Activated naive CD8-positive, alpha-beta T cell (primary cell): ENCODE measurements around the gene URGCP.
"Not testable (repeated sequence)": the region's sequence is repeated elsewhere in the genome, so short reads cannot be mapped to it uniquely, and the experiment has no call there.

Source experiments
- H3K27ac Mint-ChIP-seq: one replicate; pipeline ENCODE4 v1.8.0; 2021; ENCODE audit warnings: mixed read lengths
- H3K27me3 Mint-ChIP-seq: one replicate; pipeline ENCODE4 v1.8.0; 2021; ENCODE audit warnings: mixed read lengths
- H3K36me3 Mint-ChIP-seq: one replicate; pipeline ENCODE4 v1.8.0; 2021; ENCODE audit warnings: mixed read lengths
- H3K4me1 Mint-ChIP-seq: one replicate; pipeline ENCODE4 v1.8.0; 2021; ENCODE audit warnings: low read depth, mixed read lengths
- H3K4me3 Mint-ChIP-seq: one replicate; pipeline ENCODE4 v1.8.0; 2021; ENCODE audit warnings: mild to moderate bottlenecking, mixed read lengths
- H3K9me3 Mint-ChIP-seq: one replicate; pipeline ENCODE4 v1.8.0; 2021; ENCODE audit warnings: low read depth, mixed read lengths

URGCP gene

DNA sequence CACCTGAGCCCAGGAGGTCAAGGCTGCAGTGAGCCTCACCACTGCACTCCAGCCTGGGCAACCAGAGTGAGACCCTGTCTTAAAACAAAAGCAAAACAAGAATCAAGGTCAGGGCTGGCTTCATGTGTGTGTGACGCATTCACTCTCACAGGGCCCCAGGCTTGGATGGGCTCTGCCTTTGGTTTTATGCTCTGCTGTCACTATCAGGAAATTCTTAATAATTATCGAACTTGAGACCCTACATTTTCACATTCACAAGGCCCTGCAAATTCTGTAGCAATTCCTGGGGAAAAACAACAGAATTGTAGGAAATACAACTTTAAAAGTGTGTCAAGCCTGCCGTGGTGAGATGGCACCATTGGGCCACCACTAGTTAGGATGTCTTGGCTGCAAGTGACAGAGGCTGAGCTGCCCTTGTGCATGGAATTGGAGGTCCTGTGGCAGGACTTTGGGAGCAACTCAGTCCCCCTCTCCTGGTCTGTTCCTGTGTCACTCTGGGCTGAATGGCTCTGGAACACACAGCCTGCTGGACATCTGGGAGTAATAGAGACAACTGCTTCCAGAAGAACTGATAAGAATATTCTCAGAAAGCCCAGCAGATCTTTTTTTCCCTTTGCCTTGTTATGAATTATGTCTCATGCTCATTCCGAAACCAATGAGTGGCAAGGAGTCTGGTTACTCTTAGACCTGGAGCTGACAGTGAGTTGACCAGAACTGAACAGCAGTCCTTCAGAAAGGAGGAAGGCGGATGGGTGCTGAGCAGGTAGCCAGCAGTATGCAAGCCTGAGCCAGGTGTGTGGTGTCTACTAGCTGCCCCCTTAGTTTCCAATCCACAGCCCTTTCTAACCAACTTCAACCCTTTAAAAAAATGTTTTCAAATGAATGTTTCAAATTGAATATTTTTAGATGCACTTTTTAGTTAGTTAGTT is 23.4 kb upstream of the URGCP start:
- Mint-ChIP-seq H3K27me3 (no peaks in the 10 kb centered on the region), H3K4me1 (peaks cover 27% of the 10 kb centered on the region), H3K4me3 (no peak overlapping the region), H3K27ac (no peak overlapping the region), H3K36me3 (peaks cover 7% of the 10 kb centered on the region), H3K9me3 (no peaks in the 10 kb centered on the region)

- peak overlapping the region; percentile 93 for H3K4me3 Mint-ChIP-seq
- peak overlapping the region; percentile 82 for H3K27ac Mint-ChIP-seq
- peaks cover 38% of the 10 kb centered on the region for H3K4me1 Mint-ChIP-seq
- H3K36me3 Mint-ChIP-seq, result peaks cover 10% of the 10 kb centered on the region
- H3K9me3 Mint-ChIP-seq, result no peaks in the 10 kb centered on the region
- no peaks in the 10 kb centered on the region for H3K27me3 Mint-ChIP-seq
Measured at GRCh38 chr7:43927810-43928209, 21.4 kb upstream of the URGCP start.

DNA sequence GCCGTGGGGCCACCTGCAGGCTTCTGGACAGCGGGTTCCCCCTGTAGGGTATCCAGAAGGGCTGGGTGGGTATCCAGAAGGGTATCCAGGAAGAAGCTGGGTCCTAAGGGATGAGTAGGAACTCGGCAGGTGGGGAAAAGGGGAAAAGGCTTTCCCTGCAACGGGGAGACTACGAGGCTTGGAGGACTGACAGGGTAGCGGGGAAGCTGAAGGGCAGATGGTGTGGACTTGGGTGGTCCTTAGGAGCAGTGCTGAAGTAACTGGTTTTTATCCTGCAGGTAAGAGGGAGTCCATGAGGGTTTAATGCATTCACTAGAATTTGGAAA is 20.4 kb upstream of the URGCP start:
- H3K4me3 Mint-ChIP-seq, result peak overlapping the region; percentile 93
- no peaks in the 10 kb centered on the region for H3K27me3 Mint-ChIP-seq

DNA sequence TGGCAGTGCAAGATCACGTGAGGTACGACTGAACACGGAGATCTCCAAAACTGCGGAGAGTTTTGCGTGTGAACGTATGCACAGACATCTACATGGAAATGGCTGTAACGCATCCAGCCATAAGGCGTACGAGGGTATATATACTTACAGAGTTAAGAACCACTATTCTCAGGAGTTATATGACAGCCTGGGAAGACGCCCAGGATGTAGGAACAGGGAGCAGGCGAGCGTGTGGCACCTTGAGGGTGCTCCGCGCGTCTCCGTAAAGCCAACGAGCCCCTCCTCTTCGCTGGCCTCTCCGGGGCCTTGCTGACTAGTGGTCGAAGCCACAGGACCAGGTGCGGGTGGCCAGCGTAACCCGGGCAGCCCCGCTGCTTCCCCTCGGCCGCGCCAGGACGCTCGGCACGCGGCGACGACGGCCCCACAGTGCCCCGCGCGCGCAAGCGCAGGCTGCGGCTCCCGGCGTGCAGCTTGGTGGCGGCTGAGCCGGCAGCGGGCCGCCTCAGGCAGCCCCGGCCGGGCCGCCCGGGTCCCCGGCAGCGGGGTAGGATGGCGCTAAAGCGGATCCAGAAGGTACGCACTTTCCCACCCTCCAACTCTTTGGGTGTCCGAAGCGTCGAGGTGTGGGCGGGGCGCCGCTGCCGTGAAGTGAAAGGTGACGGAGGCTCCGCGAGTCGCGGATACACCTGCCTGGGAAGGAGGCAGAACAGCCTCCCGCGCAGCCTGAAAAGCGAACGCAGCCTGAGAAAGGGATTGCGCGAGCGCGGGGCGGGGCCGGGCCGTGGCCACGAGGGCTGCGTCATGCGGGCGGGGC is 19.8 kb upstream of the URGCP start, which contains the start of gene UBE2D4:
UBE2D4 (plus strand) TSS at position 453 of the 814 bp plus-strand sequence; CDS start at position 550, 97 bp downstream.
- Mint-ChIP-seq H3K27ac (peak within 1 kb of the TSS; percentile 98), H3K4me1 (peaks cover 35% of the 10 kb centered on the region), H3K9me3 (no peaks in the 10 kb centered on the region), H3K4me3 (peak within 1 kb of the TSS; percentile 94), H3K27me3 (no peaks in the 10 kb centered on the region), H3K36me3 (peaks cover 10% of the 10 kb centered on the region)

More for the DNA sequence above, 20.4 kb upstream of the URGCP start:
- Mint-ChIP-seq H3K4me1 (peaks cover 37% of the 10 kb centered on the region), H3K27ac (peak overlapping the region; percentile 94), H3K9me3 (no peaks in the 10 kb centered on the region), H3K36me3 (peaks cover 10% of the 10 kb centered on the region)

GRCh38 chr7:43922726-43923125 is 16.3 kb upstream of the URGCP start:
- Mint-ChIP-seq H3K27me3 (no peaks in the 10 kb centered on the region), H3K36me3 (peaks cover 10% of the 10 kb centered on the region), H3K27ac (no peak overlapping the region), H3K9me3 (no peaks in the 10 kb centered on the region), H3K4me3 (no peak overlapping the region), H3K4me1 (peaks cover 29% of the 10 kb centered on the region)

GRCh38 chr7:43921423-43921822 is 15.0 kb upstream of the URGCP start:
- H3K4me1 Mint-ChIP-seq, result peaks cover 22% of the 10 kb centered on the region
- H3K27me3 Mint-ChIP-seq, result no peaks in the 10 kb centered on the region
- H3K9me3 Mint-ChIP-seq, result no peaks in the 10 kb centered on the region
- no peak overlapping the region for H3K4me3 Mint-ChIP-seq
- H3K27ac Mint-ChIP-seq, result no peak overlapping the region
- H3K36me3 Mint-ChIP-seq, result peaks cover 10% of the 10 kb centered on the region

GRCh38 chr7:43915907-43916306 is 9.5 kb upstream of the URGCP start:
- peaks cover 4% of the 10 kb centered on the region for H3K36me3 Mint-ChIP-seq
- H3K27me3 Mint-ChIP-seq, result no peaks in the 10 kb centered on the region
- H3K9me3 Mint-ChIP-seq, result no peaks in the 10 kb centered on the region
- no peak overlapping the region for H3K4me3 Mint-ChIP-seq
- H3K4me1 Mint-ChIP-seq, result peaks cover 2% of the 10 kb centered on the region
- H3K27ac Mint-ChIP-seq, result no peak overlapping the region

GRCh38 chr7:43914795-43915194 is 8.4 kb upstream of the URGCP start:
- H3K27me3 Mint-ChIP-seq, result no peaks in the 10 kb centered on the region
- H3K36me3 Mint-ChIP-seq, result peaks cover 4% of the 10 kb centered on the region
- H3K9me3 Mint-ChIP-seq, result no peaks in the 10 kb centered on the region
- H3K4me1 Mint-ChIP-seq, result no peaks in the 10 kb centered on the region
- no peak overlapping the region for H3K27ac Mint-ChIP-seq
- H3K4me3 Mint-ChIP-seq, result no peak overlapping the region

DNA sequence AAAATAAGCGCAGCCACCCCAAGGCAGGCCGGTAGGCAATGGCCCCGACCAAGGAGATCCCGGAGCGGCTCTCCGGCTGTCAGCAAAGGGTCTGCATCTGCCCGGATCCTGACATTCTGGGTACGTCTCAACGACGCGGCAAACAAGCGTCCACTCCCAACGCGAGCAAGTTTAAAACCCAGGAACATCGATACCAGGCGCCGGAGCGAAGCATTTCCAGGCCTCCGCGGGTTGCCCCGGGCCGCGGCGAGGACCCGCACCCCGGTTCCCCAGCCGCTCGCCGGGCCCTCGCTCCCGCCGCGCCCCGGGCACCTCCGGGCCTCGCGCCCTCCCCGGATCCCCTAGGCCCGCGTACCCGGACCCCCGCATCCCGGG is 453 bp downstream of the URGCP start:
- Mint-ChIP-seq H3K36me3 (no peaks in the 10 kb centered on the region), H3K27me3 (no peaks in the 10 kb centered on the region), H3K27ac (peak overlapping the region; percentile 94), H3K4me3 (peak overlapping the region; percentile 94), H3K9me3 (no peaks in the 10 kb centered on the region), H3K4me1 (peaks cover 43% of the 10 kb centered on the region)

DNA sequence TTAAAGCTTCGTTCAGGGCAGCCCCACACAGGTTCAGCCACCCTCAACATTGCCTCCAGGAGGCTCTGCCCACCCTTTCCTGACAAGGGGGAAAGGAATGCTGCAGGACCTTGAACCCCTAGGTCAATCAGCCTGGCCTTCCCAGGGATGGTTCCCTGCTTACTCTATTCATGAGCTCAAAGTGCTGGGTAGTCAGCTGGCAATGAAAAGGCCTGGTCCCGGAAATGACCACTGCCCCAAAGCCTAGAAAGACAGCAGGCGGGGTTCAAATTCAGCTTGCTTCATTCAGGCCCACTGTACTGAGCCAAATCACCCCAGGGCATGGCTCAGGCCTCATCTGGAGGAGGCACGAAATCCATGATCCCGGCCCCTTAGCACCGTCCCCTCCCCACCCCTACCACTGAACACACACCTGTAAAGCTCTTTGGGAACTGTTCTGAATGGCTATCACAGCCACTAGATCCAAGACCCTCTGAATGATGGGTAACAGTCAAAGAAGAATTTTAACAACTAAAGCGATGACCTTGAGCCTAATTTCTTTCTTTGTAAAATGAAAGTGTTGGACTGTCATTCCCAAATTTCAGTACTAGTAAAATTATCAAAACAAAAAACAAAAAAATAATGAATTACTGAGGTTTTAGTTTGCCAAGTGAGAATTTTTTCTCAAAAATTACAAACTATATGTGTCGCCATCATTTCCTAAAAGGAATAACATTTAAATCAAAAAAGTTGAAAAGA is 1.0 kb downstream of the URGCP start:
- no peaks in the 10 kb centered on the region for H3K36me3 Mint-ChIP-seq
- peak overlapping the region; percentile 94 for H3K4me3 Mint-ChIP-seq
- H3K27me3 Mint-ChIP-seq, result no peaks in the 10 kb centered on the region
- H3K27ac Mint-ChIP-seq, result peak overlapping the region; percentile 94
- H3K4me1 Mint-ChIP-seq, result peaks cover 44% of the 10 kb centered on the region
- H3K9me3 Mint-ChIP-seq, result no peaks in the 10 kb centered on the region

DNA sequence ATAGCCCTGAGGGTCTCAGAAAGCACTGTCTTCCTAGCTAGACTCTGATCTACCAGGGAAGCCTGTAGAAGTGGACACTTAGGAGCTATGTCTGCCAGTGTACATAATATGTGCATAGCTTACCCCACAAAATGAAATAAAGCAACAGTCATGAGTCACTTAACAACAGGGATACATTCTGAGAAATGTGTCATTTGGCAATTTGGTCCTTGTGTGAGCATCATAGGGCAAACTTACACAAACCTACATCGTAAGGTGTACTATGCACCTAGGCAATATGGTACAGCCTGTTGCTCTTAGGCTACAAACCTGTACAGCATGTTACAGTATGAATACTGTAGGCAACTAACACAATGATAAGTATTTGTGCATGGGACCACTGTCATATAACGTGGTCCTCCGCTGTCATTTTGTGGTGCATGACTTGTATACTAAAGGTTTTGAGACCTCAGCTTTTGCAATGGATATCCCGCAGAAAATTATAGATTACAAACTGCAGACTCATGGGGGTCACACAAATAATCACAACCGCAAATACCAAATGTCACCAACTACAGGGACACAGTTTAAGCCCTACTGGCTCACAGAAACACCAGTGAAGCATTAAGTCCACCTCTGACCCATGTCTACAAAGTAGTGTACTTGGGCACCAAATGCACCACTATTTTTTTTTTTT is 1.7 kb downstream of the URGCP start:
- peaks cover 44% of the 10 kb centered on the region for H3K4me1 Mint-ChIP-seq
- no peaks in the 10 kb centered on the region for H3K36me3 Mint-ChIP-seq

DNA sequence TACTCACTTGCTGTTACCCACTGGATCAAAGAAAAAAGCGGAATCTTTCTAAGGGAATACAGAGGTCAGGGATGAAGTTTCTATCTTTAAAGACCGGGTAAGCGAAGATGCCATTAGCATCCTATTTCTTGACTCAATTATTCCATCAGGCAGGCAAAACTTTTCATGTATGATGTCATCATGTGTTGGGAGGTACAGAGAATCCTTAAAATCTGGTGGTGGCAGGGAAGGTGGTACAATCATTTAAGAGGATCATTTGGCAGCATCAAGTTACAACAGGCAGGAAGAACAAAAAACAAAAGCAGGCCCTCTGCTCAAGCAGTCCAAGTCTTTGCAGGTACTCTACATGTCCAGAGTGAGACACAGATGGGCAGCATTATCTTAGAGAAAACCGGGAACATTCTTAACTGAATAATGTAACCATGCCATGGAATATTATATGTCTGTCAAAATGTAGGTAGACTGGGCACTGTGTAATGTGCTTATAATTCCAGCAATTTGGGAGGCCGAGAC is 3.8 kb downstream of the URGCP start:
- H3K36me3 Mint-ChIP-seq, result peaks cover 3% of the 10 kb centered on the region
- H3K4me3 Mint-ChIP-seq, result no peak overlapping the region
- H3K27ac Mint-ChIP-seq, result peak overlapping the region; percentile 16
- no peaks in the 10 kb centered on the region for H3K27me3 Mint-ChIP-seq
- no peaks in the 10 kb centered on the region for H3K9me3 Mint-ChIP-seq
- H3K4me1 Mint-ChIP-seq, result peaks cover 47% of the 10 kb centered on the region

More for the DNA sequence above, 1.7 kb downstream of the URGCP start:
- H3K9me3 Mint-ChIP-seq, result no peaks in the 10 kb centered on the region
- H3K27me3 Mint-ChIP-seq, result no peaks in the 10 kb centered on the region
- H3K27ac Mint-ChIP-seq, result peak overlapping the region; percentile 13
- H3K4me3 Mint-ChIP-seq, result peak overlapping the region; percentile 94

- not testable (repeated sequence) for H3K4me3 Mint-ChIP-seq, H3K27me3 Mint-ChIP-seq, H3K27ac Mint-ChIP-seq, H3K9me3 Mint-ChIP-seq, H3K36me3 Mint-ChIP-seq
- peaks cover 41% of the 10 kb centered on the region for H3K4me1 Mint-ChIP-seq
Measured at GRCh38 chr7:43898571-43898970, 7.8 kb downstream of the URGCP start.

DNA sequence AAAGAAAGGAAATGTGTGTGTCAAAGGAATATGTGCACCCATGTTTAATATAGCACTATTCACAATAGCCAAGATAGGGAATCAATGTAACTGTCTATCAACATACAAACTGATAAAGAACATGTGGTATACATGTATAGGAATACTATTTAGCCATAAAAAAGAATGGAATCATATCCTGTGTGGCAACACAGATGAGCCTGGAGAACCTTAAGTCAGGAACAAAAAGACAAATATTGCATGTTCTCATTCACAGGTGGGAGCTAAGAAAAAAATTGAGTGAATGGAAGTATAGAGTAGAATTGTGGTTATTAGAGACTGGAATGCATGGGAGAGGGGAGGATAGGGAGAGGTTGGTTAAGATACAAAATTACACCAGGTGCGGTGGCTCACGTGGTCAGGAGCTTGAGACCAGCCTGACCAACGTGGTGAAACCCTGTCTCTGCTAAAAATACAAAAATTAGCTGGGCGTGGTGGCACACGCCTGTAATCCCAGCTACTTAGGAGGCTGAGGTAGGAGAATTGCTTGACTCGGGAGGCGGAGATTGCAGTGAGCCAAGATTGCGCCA is 10.5 kb downstream of the URGCP start:
- no peaks in the 10 kb centered on the region for H3K9me3 Mint-ChIP-seq
- no peaks in the 10 kb centered on the region for H3K27me3 Mint-ChIP-seq
- H3K4me1 Mint-ChIP-seq, result peaks cover 38% of the 10 kb centered on the region
- H3K36me3 Mint-ChIP-seq, result peaks cover 9% of the 10 kb centered on the region
- H3K27ac Mint-ChIP-seq, result no peak overlapping the region
- peak overlapping the region; percentile 18 for H3K4me3 Mint-ChIP-seq
